NCI-H226 (cell line): Measurements from ENCODE around the gene RPS6KB2.
"Not testable (repeated sequence)": the region's sequence is repeated elsewhere in the genome, so short reads cannot be mapped to it uniquely, and the experiment has no call there.

Experiments used
- DNase-seq: peaks from one replicate; pipeline ENCODE4 v3.0.0-alpha.2; 2015

RPS6KB2 gene

GRCh38 chr11:67397986-67398660 is 30.2 kb upstream of the RPS6KB2 start:
- DNase-seq: no peak

- DNase-seq: no peak
Observed at GRCh38 chr11:67398661-67399563, 29.4 kb upstream of the RPS6KB2 start.

DNA sequence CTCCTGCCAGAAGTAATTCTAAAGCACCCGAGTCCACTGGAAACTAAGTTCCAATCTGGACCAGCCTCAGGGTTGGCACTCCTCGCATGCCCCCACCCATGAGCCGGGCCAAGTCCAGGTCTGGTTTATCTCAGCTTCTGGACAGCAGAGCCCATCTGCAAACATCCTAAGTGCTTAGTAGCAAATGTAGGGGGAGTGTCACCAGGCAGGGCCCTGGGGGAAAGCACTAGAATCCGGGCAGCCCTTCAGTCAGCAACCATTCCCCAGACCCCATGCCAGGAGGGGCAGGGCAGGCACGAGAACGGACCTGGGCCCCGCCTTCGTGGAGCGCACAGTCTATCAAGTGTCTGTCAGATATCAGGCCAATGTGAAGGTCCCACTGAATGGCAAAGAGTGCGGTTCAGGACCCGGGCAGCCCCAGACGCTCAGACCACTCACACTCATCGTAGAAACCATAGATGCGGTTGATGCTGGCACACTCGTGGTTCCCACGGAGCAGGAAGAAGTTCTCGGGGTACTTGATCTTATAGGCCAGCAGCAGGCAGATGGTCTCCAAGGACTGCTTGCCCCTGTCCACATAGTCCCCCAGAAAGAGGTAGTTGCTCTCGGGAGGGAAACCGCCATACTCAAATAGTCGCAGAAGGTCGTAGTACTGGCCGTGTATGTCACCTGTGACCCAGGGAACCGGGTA is 27.9 kb upstream of the RPS6KB2 start:
- no peak for DNase-seq

- no peak for DNase-seq
Observed at GRCh38 chr11:67400942-67401494, 27.3 kb upstream of the RPS6KB2 start.

DNA sequence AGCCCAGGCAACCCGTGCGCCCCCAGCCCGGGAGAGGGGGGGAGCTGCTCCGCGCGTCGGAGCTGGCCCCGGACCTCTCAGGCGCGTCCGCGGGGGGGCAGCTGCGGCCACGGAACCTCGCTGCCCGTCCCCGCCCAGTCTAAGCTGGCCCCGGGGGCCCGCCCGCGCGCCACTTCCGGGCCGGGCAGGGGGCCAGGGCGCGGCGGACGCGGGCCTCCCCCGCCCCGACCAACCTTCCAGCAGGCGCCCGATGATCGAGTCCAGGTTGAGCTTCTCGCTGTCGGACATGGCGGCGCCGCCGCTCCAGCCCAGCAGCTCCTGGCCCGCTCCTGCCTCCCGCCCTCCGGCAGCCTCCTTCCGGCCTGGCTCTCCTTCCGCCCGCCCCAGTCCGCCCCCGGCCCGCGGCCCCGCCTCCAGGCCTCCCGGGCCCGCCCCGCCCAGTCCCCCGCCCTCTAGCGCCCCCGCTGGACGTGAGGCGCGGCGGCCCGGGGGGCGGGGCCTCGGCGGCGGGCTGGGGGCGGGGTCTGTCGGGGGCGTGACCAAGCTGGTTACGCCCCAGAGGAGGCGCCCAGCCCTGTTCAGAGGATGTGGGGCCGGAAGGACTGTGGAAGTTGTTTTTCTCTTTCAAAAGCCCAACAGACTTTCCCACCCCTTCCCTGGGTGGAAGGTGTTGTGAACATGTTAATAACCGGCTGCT is 26.7 kb upstream of the RPS6KB2 start, which contains the start of gene PPP1CA:
Gene PPP1CA, minus strand, starts transcription at position 364 of the 697 bp plus-strand sequence. Its CDS starts 76 bp downstream, at position 288.
- peak; percentile 69 for DNase-seq

DNA sequence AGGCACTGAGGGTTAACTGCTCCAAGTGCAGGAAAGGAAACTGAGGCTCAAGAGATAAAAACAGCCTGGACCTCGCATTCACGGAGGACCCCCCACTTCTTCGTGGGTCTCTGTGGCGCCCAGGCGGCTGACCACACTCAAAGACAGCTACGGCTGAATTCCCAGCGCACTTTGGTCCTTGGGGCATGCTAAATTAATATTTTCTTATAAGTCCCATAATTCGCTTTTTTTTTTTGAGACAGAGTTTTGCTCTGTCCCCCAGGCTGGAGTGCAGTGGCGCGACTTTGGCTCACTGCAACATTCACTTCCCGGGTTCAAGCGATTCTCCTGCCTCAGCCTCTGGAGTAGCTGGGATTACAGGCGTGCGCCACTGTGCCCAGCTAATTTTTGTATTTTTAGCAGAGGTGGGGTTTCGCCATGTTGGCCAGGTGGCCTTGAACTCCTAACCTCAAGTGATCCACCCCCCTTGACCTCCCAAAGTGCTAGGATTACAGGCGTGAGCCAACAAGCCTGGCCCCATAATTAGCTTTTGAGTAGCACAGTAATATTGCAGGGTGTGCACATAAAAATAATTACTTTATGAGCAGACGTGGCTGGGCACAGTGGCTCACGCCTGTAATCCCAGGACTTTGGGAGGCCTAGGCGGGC is 26.0 kb upstream of the RPS6KB2 start:
- not testable (repeated sequence) for DNase-seq

- DNase-seq: not testable (repeated sequence)
Observed at GRCh38 chr11:67403085-67403484, 25.2 kb upstream of the RPS6KB2 start.

GRCh38 chr11:67404515-67405195 is 23.6 kb upstream of the RPS6KB2 start:
- no peak for DNase-seq

GRCh38 chr11:67405196-67405567 is 23.1 kb upstream of the RPS6KB2 start:
- no peak for DNase-seq

- DNase-seq: no peak
Observed at GRCh38 chr11:67405688-67406339, 22.5 kb upstream of the RPS6KB2 start.

DNA sequence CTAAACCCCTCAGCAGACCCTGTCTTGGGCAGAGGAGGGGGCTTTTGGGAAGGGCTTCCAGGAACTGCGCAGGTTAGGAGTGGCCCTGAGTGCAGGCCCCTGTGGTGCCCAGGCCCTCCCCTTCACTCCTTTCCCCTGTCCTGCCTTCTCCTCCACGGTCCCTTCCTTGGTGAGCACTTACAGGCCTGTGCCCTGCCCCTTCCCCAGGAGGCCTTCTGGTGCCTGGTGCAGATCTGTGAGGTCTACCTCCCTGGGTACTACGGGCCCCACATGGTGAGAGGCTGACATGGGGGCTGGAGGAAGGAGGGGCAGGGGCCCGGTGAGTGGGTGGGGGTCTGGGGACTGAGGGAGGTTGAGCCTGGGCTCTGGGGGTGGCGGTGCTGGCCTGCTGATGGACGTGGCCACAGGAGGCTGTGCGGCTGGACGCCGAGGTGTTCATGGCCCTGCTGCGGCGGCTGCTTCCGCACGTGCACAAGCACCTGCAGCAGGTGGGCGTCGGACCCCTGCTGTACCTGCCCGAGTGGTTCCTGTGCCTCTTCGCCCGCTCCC is 21.8 kb upstream of the RPS6KB2 start:
- DNase-seq: no peak

DNA sequence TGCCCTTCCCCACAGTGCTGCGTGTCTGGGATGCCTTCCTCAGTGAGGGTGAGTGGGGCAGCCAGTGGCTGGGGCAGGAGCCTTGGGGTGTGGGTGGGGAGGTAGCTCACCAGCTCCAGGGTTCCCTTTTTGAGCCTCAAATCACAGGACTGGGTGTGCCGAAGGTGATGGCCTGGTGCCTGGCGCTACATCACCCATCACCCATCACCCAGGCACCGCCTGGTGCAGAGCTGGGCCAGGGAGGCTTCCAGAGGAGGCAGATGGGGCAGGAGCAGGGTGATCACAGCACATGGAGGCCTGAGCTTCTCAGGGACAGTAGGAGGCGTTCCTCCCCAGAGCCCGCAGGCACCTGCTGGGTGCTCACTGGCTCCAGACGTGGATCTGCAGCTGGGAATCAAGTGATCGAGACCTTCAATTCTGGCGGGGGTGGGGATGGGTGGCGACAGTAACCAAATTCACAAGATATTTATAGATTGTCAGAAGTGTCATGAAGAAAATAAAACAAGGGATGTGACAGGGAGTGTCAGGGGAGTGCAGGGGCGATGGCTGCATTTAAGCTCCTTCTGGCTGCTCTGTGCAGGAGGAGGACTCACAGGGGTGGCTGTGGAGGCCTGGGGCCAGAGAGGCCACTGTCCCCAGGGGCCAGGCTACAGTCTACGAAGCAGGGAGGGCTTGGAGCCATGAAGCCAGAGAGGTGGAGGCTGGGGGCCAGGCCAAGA is 21.2 kb upstream of the RPS6KB2 start:
- peak; percentile 32 for DNase-seq

- DNase-seq: no peak
Observed at GRCh38 chr11:67407688-67408163, 20.6 kb upstream of the RPS6KB2 start.

- no peak for DNase-seq
Observed at GRCh38 chr11:67408437-67409200, 19.7 kb upstream of the RPS6KB2 start.

- no peak for DNase-seq
Observed at GRCh38 chr11:67409261-67409666, 19.0 kb upstream of the RPS6KB2 start.

GRCh38 chr11:67409781-67410368 is 18.4 kb upstream of the RPS6KB2 start:
- DNase-seq: no peak

- DNase-seq: no peak
Observed at GRCh38 chr11:67410369-67410831, 17.9 kb upstream of the RPS6KB2 start.
